H1 (cell line): ENCODE measurements around the gene TWSG1. TPM values are rescaled to one million over a fixed set of nuclear protein-coding genes. Genes with fewer than 3 reads are reported as not detected.

ENCODE experiments used
- CTCF ChIA-PET: fragments of 300-600 bp; sonication (Branson Sonifier 250); formaldehyde crosslinking; loops from one replicate; lab custom pipeline; 2021; ENCODE audit not compliant: partially characterized antibody; lab: Charles Lee
- POLR2A ChIA-PET: fragments of 300-600 bp; sonication (Branson Sonifier 250); formaldehyde crosslinking; loops from one replicate; lab custom pipeline; 2021; ENCODE audit warnings: inconsistent platforms; ENCODE audit not compliant: partially characterized antibody; lab: Charles Lee
- DNase-seq, 2 experiments: peaks; one replicate each; pipeline versions ENCODE4 v3.0.0 to v3.0.0-alpha.2; 2010 to 2022; ENCODE audit warnings: low spot score in 2 of 2, low read depth in 1 of 2, mixed read lengths in 1 of 2
- FAIRE-seq: peaks from 2 replicates; lab custom pipeline; 2011; peaks lifted over from hg19 to GRCh38; lab: Jason Lieb, UNC
- H2AFZ ChIP-seq: 2 replicates; pipeline ENCODE4 v1.8.1; 2012; ENCODE audit warnings: low read length, inconsistent platforms
- H2AK5ac ChIP-seq: 2 replicates; pipeline ENCODE4 v1.6.1; 2013; ENCODE audit warnings: low read depth, low read length
- H2BK120ac ChIP-seq: replicated peaks from 2 replicates; pipeline ENCODE3; 2013; ENCODE audit warnings: low read depth, low read length, inconsistent platforms
- H2BK12ac ChIP-seq: 2 replicates; pipeline ENCODE4 v1.6.1; 2013; ENCODE audit warnings: low read depth, low read length
- H2BK15ac ChIP-seq: 2 replicates; pipeline ENCODE4 v1.6.1; 2013; ENCODE audit warnings: low read length
- H2BK20ac ChIP-seq: 2 replicates; pipeline ENCODE4 v1.6.1; 2013; ENCODE audit warnings: low read length
- H2BK5ac ChIP-seq: 2 replicates; pipeline ENCODE4 v1.6.1; 2013; ENCODE audit warnings: low read depth, low read length
- H3K14ac ChIP-seq: 2 replicates; pipeline ENCODE4 v1.6.1; 2013; ENCODE audit warnings: inconsistent platforms; ENCODE audit not compliant: insufficient read length
- H3K18ac ChIP-seq: 2 replicates; pipeline ENCODE4 v1.6.1; 2013; ENCODE audit warnings: low read length; ENCODE audit errors: extremely low read depth
- H3K23ac ChIP-seq: 2 replicates; pipeline ENCODE4 v1.6.1; 2013; ENCODE audit warnings: inconsistent platforms; ENCODE audit not compliant: insufficient read length
- H3K23me2 ChIP-seq: 2 replicates; pipeline ENCODE4 v1.6.1; 2013; ENCODE audit warnings: low read depth, low read length
- H3K27ac ChIP-seq: 2 replicates; pipeline ENCODE4 v1.6.1; 2011; ENCODE audit warnings: low read depth, low read length, inconsistent platforms
- H3K27me3 ChIP-seq, 4 experiments: replicated peaks in 1 of 4; 1 replicate in 1 of 4; 2 replicates in 3 of 4; pipeline versions ENCODE4 v1.6.1 to v1.8.1; 2011 to 2013; ENCODE audit warnings: low read length in 3 of 4, mild to moderate bottlenecking in 3 of 4, inconsistent platforms in 2 of 4, mixed read lengths in 2 of 4, moderate library complexity in 1 of 4; ENCODE audit not compliant: control insufficient read depth in 3 of 4, insufficient read depth in 3 of 4; ENCODE audit errors: extremely low read depth in 1 of 4
- H3K36me3 ChIP-seq, 4 experiments: 2 replicates each; pipeline versions ENCODE4 v1.6.1 to v1.8.1; 2011 to 2013; ENCODE audit warnings: mild to moderate bottlenecking in 4 of 4, low read length in 3 of 4, moderate library complexity in 2 of 4, control low read depth in 1 of 4, inconsistent platforms in 1 of 4; ENCODE audit not compliant: insufficient read depth in 4 of 4, control insufficient read depth in 2 of 4
- H3K4ac ChIP-seq: replicated peaks from 2 replicates; pipeline ENCODE3; 2013; ENCODE audit warnings: low read length, low read depth, mixed read lengths, inconsistent platforms; ENCODE audit not compliant: insufficient read length
- H3K4me1 ChIP-seq, 4 experiments: replicated peaks in 1 of 4; 1 replicate in 1 of 4; 2 replicates in 3 of 4; pipeline versions ENCODE4 v1.6.1 to v1.8.1; 2011 to 2013; ENCODE audit warnings: low read length in 3 of 4, inconsistent platforms in 2 of 4, mixed read lengths in 1 of 4; ENCODE audit not compliant: insufficient read depth in 4 of 4, control insufficient read depth in 3 of 4
- H3K4me2 ChIP-seq, 2 experiments: 2 replicates each; pipeline versions ENCODE4 v1.6.1 to v1.8.1; 2011 to 2013; ENCODE audit warnings: low read depth in 2 of 2, low read length in 2 of 2, control low read depth in 1 of 2, inconsistent platforms in 1 of 2, mild to moderate bottlenecking in 1 of 2; ENCODE audit not compliant: insufficient read depth in 1 of 2
- H3K4me3 ChIP-seq, 4 experiments: fragments of 200-600, 300-600 bp in 1 of 4; sonication (generic), shearing (Covaris generic), sonication (Bioruptor Twin) in 1 of 4; 2 replicates each; pipeline versions ENCODE4 v1.5.1 to v1.8.1; 2011 to 2016; ENCODE audit warnings: low read length in 4 of 4, low read depth in 3 of 4, control low read depth in 2 of 4, inconsistent platforms in 2 of 4, mild to moderate bottlenecking in 2 of 4, mixed read lengths in 1 of 4, moderate library complexity in 1 of 4; ENCODE audit not compliant: insufficient read depth in 2 of 4; ENCODE audit errors: extremely low read depth in 1 of 4
- H3K56ac ChIP-seq: replicated peaks from 2 replicates; pipeline ENCODE3; 2013; ENCODE audit warnings: low read depth, mild to moderate bottlenecking, mixed read lengths, low read length, inconsistent platforms; ENCODE audit not compliant: insufficient read length
- H3K79me1 ChIP-seq: 2 replicates; pipeline ENCODE4 v1.6.1; 2013; ENCODE audit warnings: low read depth, low read length, control low read depth
- H3K79me2 ChIP-seq, 2 experiments: 2 replicates each; pipeline versions ENCODE4 v1.6.1 to v1.8.1; 2012 to 2013; ENCODE audit warnings: low read length in 2 of 2, mild to moderate bottlenecking in 2 of 2, inconsistent platforms in 1 of 2; ENCODE audit not compliant: insufficient read depth in 2 of 2, control insufficient read depth in 1 of 2
- H3K9ac ChIP-seq, 4 experiments: replicated peaks in 1 of 4; 1 replicate in 1 of 4; 2 replicates in 3 of 4; pipeline versions ENCODE4 v1.6.1 to v1.8.1; 2011 to 2013; ENCODE audit warnings: low read depth in 3 of 4, low read length in 3 of 4, control low read depth in 2 of 4, mild to moderate bottlenecking in 2 of 4, moderate library complexity in 2 of 4, inconsistent platforms in 1 of 4; ENCODE audit errors: extremely low read depth in 1 of 4
- H3K9me3 ChIP-seq, 2 experiments: 2 replicates each; pipeline versions ENCODE4 v1.6.1 to v1.8.1; 2012 to 2013; ENCODE audit warnings: mild to moderate bottlenecking in 2 of 2, moderate library complexity in 2 of 2, control low read depth in 1 of 2, inconsistent platforms in 1 of 2, low read depth in 1 of 2, low read length in 1 of 2, mixed read lengths in 1 of 2; ENCODE audit not compliant: insufficient read depth in 2 of 2
- H4K20me1 ChIP-seq, 2 experiments: replicated peaks in 1 of 2; 2 replicates each; pipeline versions ENCODE3 to v1.8.1; 2011 to 2013; ENCODE audit warnings: inconsistent platforms in 2 of 2, low read length in 2 of 2, mild to moderate bottlenecking in 1 of 2; ENCODE audit not compliant: insufficient read depth in 2 of 2, control insufficient read depth in 1 of 2
- H4K5ac ChIP-seq: 2 replicates; pipeline ENCODE4 v1.6.1; 2013; ENCODE audit warnings: low read length, low read depth, mixed read lengths, inconsistent platforms; ENCODE audit not compliant: insufficient read length
- H4K8ac ChIP-seq: 2 replicates; pipeline ENCODE4 v1.8.0; 2013; ENCODE audit warnings: mild to moderate bottlenecking, moderate library complexity, low read length, inconsistent platforms; ENCODE audit not compliant: insufficient read depth; ENCODE audit errors: extremely low read depth
- H4K91ac ChIP-seq: replicated peaks from 2 replicates; pipeline ENCODE3; 2013; ENCODE audit warnings: low read length, mixed read lengths, inconsistent platforms; ENCODE audit not compliant: insufficient read length
- ATF2 ChIP-seq: IDR thresholded peaks from 2 replicates; pipeline ENCODE4 v1.6.1; 2012; ENCODE audit warnings: low read length, inconsistent platforms
- BRCA1 ChIP-seq: IDR thresholded peaks from 2 replicates; pipeline ENCODE4 v1.6.1; 2012; ENCODE audit warnings: low read depth, low read length, improper control_type of control experiment
- CBX5 ChIP-seq: fragments of 300-800, 300-1000 bp; sonication (generic); IDR thresholded peaks from 2 replicates; pipeline ENCODE4 v1.7.1; 2016; ENCODE audit warnings: antibody characterized with exemption, low read length, low read depth
- HDAC2 ChIP-seq, 2 experiments: fragments of 300-600 bp in 1 of 2; sonication (generic) in 1 of 2; IDR thresholded peaks; 2 replicates each; pipeline ENCODE4 v1.6.1; 2011 to 2012; ENCODE audit warnings: low read depth in 2 of 2, low read length in 2 of 2, mild to moderate bottlenecking in 2 of 2, moderate library complexity in 2 of 2, borderline replicate concordance in 1 of 2, inconsistent platforms in 1 of 2
- JUN ChIP-seq: IDR thresholded peaks from 2 replicates; pipeline ENCODE4 v1.6.1; 2011; ENCODE audit warnings: low read depth, mild to moderate bottlenecking, improper control_type of control experiment, low read length
- KDM1A ChIP-seq: fragments of 200-600, 300-600 bp; sonication (generic); IDR thresholded peaks from 2 replicates; pipeline ENCODE4 v1.7.1; 2016; ENCODE audit warnings: mild to moderate bottlenecking, low read length, borderline replicate concordance
- POLR2A ChIP-seq, 2 experiments: IDR thresholded peaks; 1 replicate in 1 of 2; 2 replicates in 1 of 2; pipeline ENCODE4 v1.6.1; 2011; ENCODE audit warnings: low read depth in 2 of 2, low read length in 2 of 2, mild to moderate bottlenecking in 2 of 2; ENCODE audit errors: control extremely low read depth in 1 of 2
- RXRA ChIP-seq: IDR thresholded peaks from 2 replicates; pipeline ENCODE4 v1.6.1; 2011; ENCODE audit warnings: low read depth, mild to moderate bottlenecking, low read length, moderate library complexity; ENCODE audit not compliant: insufficient read depth
- SP1 ChIP-seq: IDR thresholded peaks from 2 replicates; pipeline ENCODE4 v1.6.1; 2011; ENCODE audit warnings: low read depth, low read length
- SRF ChIP-seq: IDR thresholded peaks from 2 replicates; pipeline ENCODE4 v1.6.1; 2011; ENCODE audit warnings: mild to moderate bottlenecking, low read depth, low read length, moderate library complexity
- TBP ChIP-seq: IDR thresholded peaks from 2 replicates; pipeline ENCODE4 v1.6.1; 2011; ENCODE audit warnings: low read depth, low read length, improper control_type of control experiment
- WGBS, 2 experiments: shearing (Covaris generic) in 1 of 2; methylation state at CpG; one replicate each; pipeline versions ENCODE4 v1.1.6 to v1.1.7; 2013 to 2015; ENCODE audit warnings: low lambda C conversion rate in 2 of 2, mixed read lengths in 2 of 2, inconsistent platforms in 1 of 2, low coverage in 1 of 2, missing lambda C conversion rate in 1 of 2; ENCODE audit not compliant: insufficient replicate concordance in 2 of 2, insufficient coverage in 1 of 2, insufficient read length in 1 of 2; ENCODE audit errors: extremely low coverage in 1 of 2, missing lambda C conversion rate in 1 of 2; 5-methylcytosine and 5-hydroxymethylcytosine counted together
- polyA plus RNA-seq, 7 experiments: library from polyadenylated mRNA; depleted of rRNA in 3 of 7; stranded (reverse) in 5 of 7; unstranded in 2 of 7; fragments of >200 nt in 5 of 7; fragments of 200-250 nt in 2 of 7; gene quantifications; 1 replicate in 5 of 7; 2 replicates in 1 of 7; 4 replicates in 1 of 7; pipeline versions ENCODE4 v1.2.1 to v1.2.3, GENCODE V29; 2011 to 2013; ENCODE audit warnings: missing spikeins in 2 of 7, mixed read lengths in 2 of 7
- total RNA-seq: library from RNA; stranded (reverse); fragmentation: NEBNext Ultra II Directional; extraction: Animal tissue kit (Norgen Biotek cat#: 25700); gene quantifications from 2 replicates; pipeline ENCODE4 v1.2.1, GENCODE V29; 2021
- TF ChIP-seq, protein P1 (sequence below): IDR thresholded peaks from 2 replicates; pipeline ENCODE4 v1.6.1; 2012; ENCODE audit warnings: inconsistent platforms

The TWSG1 gene
- total and polyA plus RNA-seq, 2 of the 8 experiments (the other 6 are each of a cell fraction or from before 2014, with no cell fraction given): 11.8 to 19.8 TPM

DNA sequence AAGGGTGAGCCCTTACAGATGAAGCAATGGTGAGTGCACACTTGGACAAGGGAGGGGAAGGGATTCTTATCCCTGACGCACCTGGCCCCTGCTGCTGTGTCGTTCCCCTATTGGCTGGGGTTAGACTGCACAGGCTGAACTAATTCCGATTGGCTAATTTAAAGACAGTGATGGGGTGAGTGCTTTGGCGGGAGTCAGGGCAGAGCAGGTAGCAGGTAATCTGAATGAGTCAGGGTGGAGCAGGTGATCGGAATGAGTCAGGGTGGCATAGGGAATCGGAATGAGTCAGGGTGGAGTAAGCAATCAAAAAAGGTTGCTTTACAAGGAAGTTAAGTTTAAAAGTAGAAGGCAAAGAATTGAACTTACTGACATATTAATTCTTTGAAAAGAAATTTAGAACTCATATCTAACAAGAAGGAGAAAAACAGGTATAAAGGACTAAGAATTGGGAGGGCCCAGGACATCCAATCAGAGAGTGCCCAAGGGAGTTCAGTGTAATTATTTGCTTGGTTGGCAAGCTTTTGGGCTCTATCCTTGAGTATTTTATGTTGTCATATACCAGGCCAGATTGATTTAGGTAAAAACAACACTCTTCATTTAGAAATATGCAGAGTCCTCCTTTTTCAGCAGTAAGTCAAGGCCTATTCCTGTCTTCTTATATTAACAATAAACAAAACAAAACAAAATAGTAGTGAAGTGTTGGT lies 88.4 kb downstream of the TWSG1 start:
- Histone ChIP-seq H3K36me3 (no peaks in the 10 kb centered on the region), H3K79me1 (no peaks in the 10 kb centered on the region), H3K18ac (no peak overlapping the region), H3K79me2 (no peaks in the 10 kb centered on the region), H3K27me3 (no peaks in the 10 kb centered on the region), H4K20me1 (no peaks in the 10 kb centered on the region), H2AFZ (no peak overlapping the region), H3K9me3 (no peaks in the 10 kb centered on the region), H3K27ac (no peak overlapping the region), H3K23ac (no peak overlapping the region), H3K56ac (no peak overlapping the region), H4K5ac (no peak overlapping the region), H2BK15ac (no peak overlapping the region), H4K8ac (no peak overlapping the region), H3K23me2 (no peaks in the 10 kb centered on the region; the same call in 1 of the 2 replicates), H2AK5ac (no peak overlapping the region), H3K9ac (no peak overlapping the region), H2BK12ac (no peak overlapping the region), H3K4me2 (no peak overlapping the region), H4K91ac (no peak overlapping the region), H3K14ac (no peak overlapping the region), H2BK120ac (no peak overlapping the region), H3K4ac (no peak overlapping the region), H3K4me1 (no peaks in the 10 kb centered on the region), H2BK5ac (no peak overlapping the region), H2BK20ac (no peak overlapping the region), H3K4me3 (no peak overlapping the region)
- FAIRE-seq (no peak), DNase-seq (no peak)
- WGBS, 2 experiments: 90% methylated on average over 6 of the region's 6 CpGs; no CpG with 5 or more reads in 1 of the 2 experiments
- CTCF ChIA-PET: interaction anchor here (1.0 kb wide), 1 partner anchor 57 kb away, joined by 3 read pairs; no protein-coding TSS in a partner anchor
- TF ChIP-seq, protein P1, sequence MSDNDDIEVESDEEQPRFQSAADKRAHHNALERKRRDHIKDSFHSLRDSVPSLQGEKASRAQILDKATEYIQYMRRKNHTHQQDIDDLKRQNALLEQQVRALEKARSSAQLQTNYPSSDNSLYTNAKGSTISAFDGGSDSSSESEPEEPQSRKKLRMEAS: no peak
- TF ChIP-seq HDAC2 (IDR thresholded peaks at IDR 0.05; ENCODE audit: borderline replicate concordance in 1 of 2, low read depth in 2 of 2, low read length in 2 of 2) (no peak), KDM1A (no peak), SP1 (no peak), CBX5 (no peak), ATF2 (no peak), SRF (no peak), BRCA1 (no peak), POLR2A (IDR thresholded peaks at IDR 0.05; ENCODE audit: control extremely low read depth in 1 of 2, low read depth in 2 of 2, low read length in 2 of 2) (no peak), TBP (no peak), JUN (no peak), RXRA (no peak)
- POLR2A ChIA-PET: no interaction called here
